ENCODE data around the gene ZCCHC2. TPM values are rescaled to one million over a fixed set of nuclear protein-coding genes. Genes with fewer than 3 reads are reported as not detected.

ZCCHC2 gene
- total RNA-seq, 2 donors from 2014 or later: 12.9 to 16.8 TPM

DNA sequence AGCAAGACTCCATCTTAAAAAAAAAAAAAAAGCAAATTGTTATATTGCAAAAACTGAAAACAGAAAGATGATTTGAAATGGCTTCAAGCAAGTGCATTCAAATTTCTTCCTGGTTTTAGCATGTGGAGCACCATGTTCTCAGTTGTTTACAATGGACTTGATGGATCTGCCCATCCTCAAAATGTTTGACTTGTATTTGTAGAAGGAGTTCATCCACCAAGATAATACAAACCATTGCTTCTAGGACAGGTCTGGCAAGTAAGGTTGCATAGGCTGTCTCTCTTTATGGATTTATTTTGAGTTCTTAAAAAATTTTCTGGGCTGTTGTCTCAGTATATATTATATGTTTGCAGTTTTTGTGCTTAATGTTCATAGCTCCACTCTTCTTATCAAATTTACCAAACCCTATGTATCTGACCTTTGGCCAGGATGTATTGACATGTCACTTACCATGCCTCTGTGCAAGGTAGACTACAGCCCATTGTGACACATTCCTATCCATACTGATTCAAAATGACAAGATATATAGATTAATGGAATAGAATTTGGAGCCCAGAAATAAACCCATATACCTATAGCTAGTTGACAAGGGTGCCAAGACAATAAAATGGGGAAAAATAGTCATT is 21.7 kb upstream of the ZCCHC2 start:
- TF ChIP-seq, protein P1, sequence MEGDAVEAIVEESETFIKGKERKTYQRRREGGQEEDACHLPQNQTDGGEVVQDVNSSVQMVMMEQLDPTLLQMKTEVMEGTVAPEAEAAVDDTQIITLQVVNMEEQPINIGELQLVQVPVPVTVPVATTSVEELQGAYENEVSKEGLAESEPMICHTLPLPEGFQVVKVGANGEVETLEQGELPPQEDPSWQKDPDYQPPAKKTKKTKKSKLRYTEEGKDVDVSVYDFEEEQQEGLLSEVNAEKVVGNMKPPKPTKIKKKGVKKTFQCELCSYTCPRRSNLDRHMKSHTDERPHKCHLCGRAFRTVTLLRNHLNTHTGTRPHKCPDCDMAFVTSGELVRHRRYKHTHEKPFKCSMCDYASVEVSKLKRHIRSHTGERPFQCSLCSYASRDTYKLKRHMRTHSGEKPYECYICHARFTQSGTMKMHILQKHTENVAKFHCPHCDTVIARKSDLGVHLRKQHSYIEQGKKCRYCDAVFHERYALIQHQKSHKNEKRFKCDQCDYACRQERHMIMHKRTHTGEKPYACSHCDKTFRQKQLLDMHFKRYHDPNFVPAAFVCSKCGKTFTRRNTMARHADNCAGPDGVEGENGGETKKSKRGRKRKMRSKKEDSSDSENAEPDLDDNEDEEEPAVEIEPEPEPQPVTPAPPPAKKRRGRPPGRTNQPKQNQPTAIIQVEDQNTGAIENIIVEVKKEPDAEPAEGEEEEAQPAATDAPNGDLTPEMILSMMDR (IDR thresholded peaks at IDR 0.05): no peak
- H3K27ac ChIP-seq: no peak overlapping the region

DNA sequence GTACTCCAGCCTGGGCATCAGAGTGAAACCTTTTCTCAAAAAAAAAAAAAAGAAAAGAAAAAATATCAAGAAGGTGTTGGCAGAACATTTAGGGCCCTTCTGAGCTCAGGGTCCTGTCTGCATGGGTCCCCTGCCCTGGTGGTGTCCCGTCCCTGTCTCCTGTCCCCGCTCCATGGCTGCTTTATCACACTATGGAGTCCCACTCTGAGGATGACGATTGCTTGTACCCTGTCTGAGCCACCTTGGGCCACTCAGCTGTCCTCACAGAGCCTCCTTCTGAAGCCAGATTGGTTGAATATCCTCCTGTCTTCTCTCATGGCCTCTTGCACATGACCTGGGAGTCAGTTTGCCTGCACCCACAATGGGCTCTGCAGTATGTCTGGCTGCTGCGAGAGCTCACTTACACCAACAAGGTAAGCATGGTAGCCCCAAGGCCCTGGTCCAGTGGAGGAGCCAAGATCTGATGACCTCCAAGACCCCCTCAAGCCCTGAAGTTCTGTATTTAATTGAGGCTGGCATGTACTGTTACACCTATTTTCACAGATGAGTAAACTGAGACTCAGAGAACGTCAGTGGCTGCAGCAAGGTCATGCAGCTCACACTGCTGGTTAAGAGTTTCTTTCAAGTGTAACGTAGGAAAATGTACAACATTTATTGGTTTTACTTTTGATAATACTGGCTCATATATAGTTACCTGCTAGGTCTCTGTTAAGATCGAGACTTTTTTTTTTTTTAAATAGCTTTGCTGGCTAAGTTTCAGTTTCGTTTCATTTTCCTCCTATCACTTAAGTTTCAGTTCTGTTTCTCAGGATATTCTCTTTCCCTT is 16.9 kb upstream of the ZCCHC2 start:
- peak overlapping the region; percentile 33 to 43 for H3K27ac ChIP-seq
- H3K9me3 ChIP-seq: no peaks in the 10 kb centered on the region
- no peak for DNase-seq (ENCODE audit: low spot score)
- no peaks in the 10 kb centered on the region for H3K27me3 ChIP-seq
- TF ChIP-seq, protein P1 (IDR thresholded peaks at IDR 0.05): no peak
- no peaks in the 10 kb centered on the region for H3K4me1 ChIP-seq
- peak overlapping the region; percentile 22 to 42 for H3K4me3 ChIP-seq
- no peaks in the 10 kb centered on the region for H3K36me3 ChIP-seq

More for the DNA sequence above, 21.7 kb upstream of the ZCCHC2 start:
- H3K4me3 ChIP-seq: no peak overlapping the region
- no peaks in the 10 kb centered on the region for H3K4me1 ChIP-seq
- no peaks in the 10 kb centered on the region for H3K9me3 ChIP-seq
- no peak for DNase-seq (ENCODE audit: low spot score)
- no peaks in the 10 kb centered on the region for H3K27me3 ChIP-seq
- no peaks in the 10 kb centered on the region for H3K36me3 ChIP-seq

DNA sequence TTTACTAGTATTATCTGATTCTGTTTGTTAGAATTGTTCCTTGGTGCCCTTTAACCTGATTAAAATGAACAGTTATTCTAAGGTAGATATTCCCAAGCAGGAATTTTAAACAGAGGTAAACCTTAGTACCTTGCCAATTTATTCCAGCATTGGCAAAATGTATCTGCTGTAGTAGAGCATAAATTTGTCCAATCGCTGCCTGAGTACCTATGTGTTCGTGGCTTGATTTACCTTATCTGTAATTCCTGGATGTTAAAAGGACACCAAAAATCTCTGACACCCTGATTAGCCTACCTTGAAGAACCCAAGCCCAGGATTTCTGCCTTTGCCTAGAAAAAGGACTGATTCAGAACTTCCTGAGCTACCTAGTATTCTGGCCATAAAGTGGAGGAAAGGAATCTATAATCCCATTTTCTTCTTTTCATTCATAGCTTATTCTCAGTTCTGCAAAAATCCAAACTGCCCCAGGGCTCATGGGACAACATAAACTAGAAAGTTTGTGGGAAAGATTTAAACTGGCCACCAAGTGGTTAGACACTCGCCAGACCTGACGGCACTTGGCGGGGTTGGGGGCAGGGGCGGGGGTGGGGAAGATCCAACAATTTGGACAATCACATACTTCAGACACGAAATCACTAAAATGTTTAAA is 16.2 kb upstream of the ZCCHC2 start:
- TF ChIP-seq, protein P1 (IDR thresholded peaks at IDR 0.05): no peak
- Histone ChIP-seq H3K4me1 (no peaks in the 10 kb centered on the region), H3K27me3 (no peaks in the 10 kb centered on the region), H3K9me3 (peaks cover 0 to 5% of the 10 kb centered on the region in 2 donors), H3K4me3 (peak overlapping the region; percentile 22 to 42), H3K27ac (peak overlapping the region; percentile 33 to 43), H3K36me3 (no peaks in the 10 kb centered on the region)
- DNase-seq (ENCODE audit: low spot score): no peak

DNA sequence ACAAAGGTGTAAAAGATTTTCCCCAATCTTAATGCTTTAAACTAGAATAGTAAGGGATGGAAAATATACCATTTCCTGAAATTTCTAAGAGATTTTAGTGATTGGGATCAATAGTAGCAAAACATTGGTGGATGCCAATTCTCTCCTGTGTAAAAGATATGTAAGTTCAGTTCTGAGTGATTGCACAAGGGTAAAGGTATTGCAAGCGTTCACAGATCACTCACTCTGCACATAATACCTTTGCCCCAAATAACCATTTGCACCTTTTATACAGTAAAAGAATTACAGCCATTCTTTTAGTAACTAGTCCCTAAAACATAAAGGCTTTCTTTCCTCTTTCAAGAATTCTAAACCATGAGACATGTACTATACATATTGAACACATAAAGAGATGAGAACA is 13.0 kb upstream of the ZCCHC2 start:
- TF ChIP-seq, protein P1 (IDR thresholded peaks at IDR 0.05): no peak
- H3K36me3 ChIP-seq: no peaks in the 10 kb centered on the region
- H3K4me3 ChIP-seq: no peak overlapping the region
- H3K27me3 ChIP-seq: no peaks in the 10 kb centered on the region
- H3K9me3 ChIP-seq: peaks cover 0 to 37% of the 10 kb centered on the region in 2 donors
- no peaks in the 10 kb centered on the region for H3K4me1 ChIP-seq
- no peak for DNase-seq (ENCODE audit: low spot score)
- no peak overlapping the region for H3K27ac ChIP-seq

DNA sequence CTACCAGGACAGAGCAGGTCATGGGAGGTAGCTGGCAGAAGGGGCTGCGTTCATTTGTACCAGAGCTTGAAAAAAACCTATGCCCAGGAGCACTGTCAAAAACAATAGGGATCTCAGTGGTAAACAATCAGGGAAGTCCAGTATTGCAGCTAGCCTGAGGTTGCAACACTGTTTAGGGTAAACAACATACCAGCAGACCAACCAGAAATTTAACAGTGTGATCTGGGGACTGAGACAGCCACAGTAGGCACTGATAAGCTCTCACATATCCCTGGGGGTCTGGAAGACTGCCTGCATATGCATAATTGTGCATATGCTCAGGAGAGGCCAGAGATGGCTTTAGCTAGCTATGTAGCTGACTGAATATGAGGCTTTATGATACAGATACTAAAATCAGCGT is 12.0 kb upstream of the ZCCHC2 start:
- no peaks in the 10 kb centered on the region for H3K27me3 ChIP-seq
- no peaks in the 10 kb centered on the region for H3K36me3 ChIP-seq
- TF ChIP-seq, protein P1 (IDR thresholded peaks at IDR 0.05): no peak
- no peak overlapping the region for H3K27ac ChIP-seq
- DNase-seq (ENCODE audit: low spot score): no peak
- no peaks in the 10 kb centered on the region for H3K4me1 ChIP-seq
- H3K9me3 ChIP-seq: peaks cover 0 to 38% of the 10 kb centered on the region in 2 donors
- no peak overlapping the region for H3K4me3 ChIP-seq

All from right atrium auricular region (tissue), 2 donors.